ENCODE results near the gene CTNNBL1. TPM values are rescaled to one million over a fixed set of nuclear protein-coding genes. Genes with fewer than 3 reads are reported as not detected.

Gene CTNNBL1
- total RNA-seq, 2 experiments from 2014 or later = 31.1 to 33.4 TPM

- intact Hi-C loops (cut with DNase I, micrococcal nuclease) = loop anchor here in 1 of 2 experiments (5.0 kb wide), 1 partner anchor 80 kb away; no protein-coding TSS in a partner anchor
- TF ChIP-seq CTCF (IDR thresholded peaks at IDR 0.05) = no peak
- H3K9me3 Mint-ChIP-seq = no peaks in the 10 kb centered on the region
- peaks cover 21% of the 10 kb centered on the region for H3K4me1 Mint-ChIP-seq (ENCODE audit: low read depth)
- ATAC-seq (ENCODE audit: poor library complexity) (no peak), DNase-seq (no peak)
- Histone ChIP-seq H3K27ac (ENCODE audit: low read depth in 1 of 2, low read length in 2 of 2) (no peak overlapping the region), H3K27me3 (ENCODE audit: control insufficient read depth in 1 of 2, insufficient read depth in 2 of 2, low read length in 2 of 2) (peaks cover 9 to 23% of the 10 kb centered on the region in 2 experiments), H3K4me1 (ENCODE audit: insufficient read depth, low read length) (peaks cover 11% of the 10 kb centered on the region), H3K9me3 (ENCODE audit: control insufficient read depth in 1 of 2, insufficient read depth in 1 of 2, low read length in 2 of 2) (peaks cover 0 to 13% of the 10 kb centered on the region in 2 experiments), H3K36me3 (ENCODE audit: insufficient read depth, low read length) (no peaks in the 10 kb centered on the region), H3K4me3 (ENCODE audit: low read length) (no peak overlapping the region)
- H3K4me3 Mint-ChIP-seq = no peak overlapping the region
- no peak overlapping the region for H3K27ac Mint-ChIP-seq
- peaks cover 62% of the 10 kb centered on the region for H3K27me3 Mint-ChIP-seq
- H3K36me3 Mint-ChIP-seq (ENCODE audit: low read depth) = no peaks in the 10 kb centered on the region
- POLR2A ChIA-PET = no interaction called here
- CTCF ChIA-PET = no interaction called here
These were observed 218.0 kb downstream of the CTNNBL1 start for GRCh38 chr20:37911838-37912281.

GRCh38 chr20:37912874-37913273 lies 219.0 kb downstream of the CTNNBL1 start:
- H3K9me3 ChIP-seq (ENCODE audit: control insufficient read depth in 1 of 2, insufficient read depth in 1 of 2, low read length in 2 of 2) = peaks cover 0 to 13% of the 10 kb centered on the region in 2 experiments
- H3K27me3 Mint-ChIP-seq = peaks cover 63% of the 10 kb centered on the region
- H3K36me3 ChIP-seq (ENCODE audit: insufficient read depth, low read length) = no peaks in the 10 kb centered on the region
- ChIA-PET POLR2A (no interaction called here), CTCF (no interaction called here)
- no peak overlapping the region for H3K4me3 Mint-ChIP-seq
- H3K27ac Mint-ChIP-seq = no peak overlapping the region
- DNase-seq = no peak
- no peak for ATAC-seq (ENCODE audit: poor library complexity)
- H3K27ac ChIP-seq (ENCODE audit: low read depth in 1 of 2, low read length in 2 of 2) = no peak overlapping the region
- H3K9me3 Mint-ChIP-seq = no peaks in the 10 kb centered on the region
- peaks cover 21% of the 10 kb centered on the region for H3K4me1 Mint-ChIP-seq (ENCODE audit: low read depth)
- no peaks in the 10 kb centered on the region for H3K36me3 Mint-ChIP-seq (ENCODE audit: low read depth)
- TF ChIP-seq CTCF (IDR thresholded peaks at IDR 0.05) = no peak
- intact Hi-C loops (cut with DNase I, micrococcal nuclease) = loop anchor here in 1 of 2 experiments (5.0 kb wide), 1 partner anchor 79 kb away; no protein-coding TSS in a partner anchor
- H3K4me1 ChIP-seq (ENCODE audit: insufficient read depth, low read length) = peaks cover 11% of the 10 kb centered on the region
- no peak overlapping the region for H3K4me3 ChIP-seq (ENCODE audit: low read length)
- H3K27me3 ChIP-seq (ENCODE audit: control insufficient read depth in 1 of 2, insufficient read depth in 2 of 2, low read length in 2 of 2) = peaks cover 8 to 19% of the 10 kb centered on the region in 2 experiments

GRCh38 chr20:37913567-37914366 lies 219.9 kb downstream of the CTNNBL1 start:
- H3K4me3 Mint-ChIP-seq = no peak overlapping the region
- Histone ChIP-seq H3K27ac (ENCODE audit: low read depth in 1 of 2, low read length in 2 of 2) (no peak overlapping the region), H3K36me3 (ENCODE audit: insufficient read depth, low read length) (no peaks in the 10 kb centered on the region), H3K9me3 (ENCODE audit: control insufficient read depth in 1 of 2, insufficient read depth in 1 of 2, low read length in 2 of 2) (peaks cover 0 to 13% of the 10 kb centered on the region in 2 experiments), H3K4me3 (ENCODE audit: low read length) (no peak overlapping the region), H3K27me3 (ENCODE audit: control insufficient read depth in 1 of 2, insufficient read depth in 2 of 2, low read length in 2 of 2) (peaks cover 8 to 16% of the 10 kb centered on the region in 2 experiments), H3K4me1 (ENCODE audit: insufficient read depth, low read length) (peaks cover 11% of the 10 kb centered on the region)
- H3K4me1 Mint-ChIP-seq (ENCODE audit: low read depth) = peaks cover 21% of the 10 kb centered on the region
- ATAC-seq (ENCODE audit: poor library complexity) (no peak), DNase-seq (no peak)
- peaks cover 71% of the 10 kb centered on the region for H3K27me3 Mint-ChIP-seq
- ChIA-PET CTCF (no interaction called here), POLR2A (no interaction called here)
- H3K9me3 Mint-ChIP-seq = no peaks in the 10 kb centered on the region
- H3K36me3 Mint-ChIP-seq (ENCODE audit: low read depth) = no peaks in the 10 kb centered on the region
- no peak overlapping the region for H3K27ac Mint-ChIP-seq
- TF ChIP-seq CTCF (IDR thresholded peaks at IDR 0.05) = no peak
- intact Hi-C loops (cut with DNase I, micrococcal nuclease) = loop anchor here in 1 of 2 experiments (5.0 kb wide), 1 partner anchor 79 kb away; no protein-coding TSS in a partner anchor

Measured in CD4-positive, alpha-beta T cell (primary cell).